HEK293 (cell line): ENCODE data around the gene COG1.

Experiments
- BCL6B ChIP-seq: fragments of 450-650 bp; formaldehyde crosslinking; IDR thresholded peaks from 2 replicates; pipeline ENCODE4 v1.5.1; 2017; ENCODE audit warnings: missing biosample characterization, missing genetic modification characterization
- KLF9 ChIP-seq: fragments of 450-650 bp; formaldehyde crosslinking; IDR thresholded peaks from 2 replicates; pipeline ENCODE4 v1.5.1; 2016; ENCODE audit warnings: missing biosample characterization, missing genetic modification characterization, low read depth
- MYNN ChIP-seq: fragments of 450-650 bp; formaldehyde crosslinking; IDR thresholded peaks from 2 replicates; pipeline ENCODE4 v1.5.1; 2016; ENCODE audit warnings: missing biosample characterization, missing genetic modification characterization, borderline replicate concordance
- ZBTB11 ChIP-seq: fragments of 450-650 bp; formaldehyde crosslinking; conservative IDR thresholded peaks from 2 replicates; pipeline ENCODE4 v1.5.1; 2016; ENCODE audit warnings: low read depth, missing biosample characterization, missing genetic modification characterization
- ZBTB8A ChIP-seq: fragments of 450-650 bp; formaldehyde crosslinking; IDR thresholded peaks from 2 replicates; pipeline ENCODE4 v1.5.1; 2016; ENCODE audit warnings: missing biosample characterization, missing genetic modification characterization
- ZNF350 ChIP-seq: fragments of 450-650 bp; formaldehyde crosslinking; IDR thresholded peaks from 2 replicates; pipeline ENCODE4 v1.5.0; 2017; ENCODE audit warnings: missing biosample characterization, mild to moderate bottlenecking, missing genetic modification characterization
- ZNF394 ChIP-seq: fragments of 450-650 bp; formaldehyde crosslinking; IDR thresholded peaks from 2 replicates; pipeline ENCODE4 v1.5.1; 2016; ENCODE audit warnings: missing biosample characterization, missing genetic modification characterization, mild to moderate bottlenecking, moderate library complexity, borderline replicate concordance
- ZNF501 ChIP-seq: fragments of 450-650 bp; formaldehyde crosslinking; IDR thresholded peaks from 2 replicates; pipeline ENCODE4 v1.5.1; 2016; ENCODE audit warnings: missing biosample characterization, missing genetic modification characterization
- ZNF510 ChIP-seq: fragments of 450-650 bp; formaldehyde crosslinking; IDR thresholded peaks from 2 replicates; pipeline ENCODE4 v1.5.1; 2018; ENCODE audit warnings: mild to moderate bottlenecking, missing genetic modification characterization, missing biosample characterization; ENCODE audit not compliant: insufficient replicate concordance
- TF ChIP-seq, protein P1 (sequence below): fragments of 450-650 bp; formaldehyde crosslinking; IDR thresholded peaks from 2 replicates; pipeline ENCODE4 v1.5.1; 2016; ENCODE audit warnings: missing biosample characterization, missing genetic modification characterization

- TF ChIP-seq ZNF510 (no peak), BCL6B (no peak), ZNF501 (no peak), ZNF350 (tag by site-specific recombination) (no peak), KLF9 (tag by site-specific recombination) (no peak), ZBTB11 (no peak), ZNF394 (tag by site-specific recombination) (no peak), MYNN (tag by site-specific recombination) (no peak), ZBTB8A (tag by site-specific recombination) (no peak)
- TF ChIP-seq, protein P1, sequence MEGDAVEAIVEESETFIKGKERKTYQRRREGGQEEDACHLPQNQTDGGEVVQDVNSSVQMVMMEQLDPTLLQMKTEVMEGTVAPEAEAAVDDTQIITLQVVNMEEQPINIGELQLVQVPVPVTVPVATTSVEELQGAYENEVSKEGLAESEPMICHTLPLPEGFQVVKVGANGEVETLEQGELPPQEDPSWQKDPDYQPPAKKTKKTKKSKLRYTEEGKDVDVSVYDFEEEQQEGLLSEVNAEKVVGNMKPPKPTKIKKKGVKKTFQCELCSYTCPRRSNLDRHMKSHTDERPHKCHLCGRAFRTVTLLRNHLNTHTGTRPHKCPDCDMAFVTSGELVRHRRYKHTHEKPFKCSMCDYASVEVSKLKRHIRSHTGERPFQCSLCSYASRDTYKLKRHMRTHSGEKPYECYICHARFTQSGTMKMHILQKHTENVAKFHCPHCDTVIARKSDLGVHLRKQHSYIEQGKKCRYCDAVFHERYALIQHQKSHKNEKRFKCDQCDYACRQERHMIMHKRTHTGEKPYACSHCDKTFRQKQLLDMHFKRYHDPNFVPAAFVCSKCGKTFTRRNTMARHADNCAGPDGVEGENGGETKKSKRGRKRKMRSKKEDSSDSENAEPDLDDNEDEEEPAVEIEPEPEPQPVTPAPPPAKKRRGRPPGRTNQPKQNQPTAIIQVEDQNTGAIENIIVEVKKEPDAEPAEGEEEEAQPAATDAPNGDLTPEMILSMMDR = no peak
Observed at GRCh38 chr17:73215447-73215846, 22.6 kb downstream of the COG1 start.
